ENCODE results near the gene ALDH3B1.

ALDH3B1 gene

GRCh38 chr11:68032003-68032402, 21.9 kb downstream of the ALDH3B1 start:
- no peak for DNase-seq

- DNase-seq, result no peak
These were observed 23.0 kb downstream of the ALDH3B1 start for GRCh38 chr11:68032997-68033707.

DNA sequence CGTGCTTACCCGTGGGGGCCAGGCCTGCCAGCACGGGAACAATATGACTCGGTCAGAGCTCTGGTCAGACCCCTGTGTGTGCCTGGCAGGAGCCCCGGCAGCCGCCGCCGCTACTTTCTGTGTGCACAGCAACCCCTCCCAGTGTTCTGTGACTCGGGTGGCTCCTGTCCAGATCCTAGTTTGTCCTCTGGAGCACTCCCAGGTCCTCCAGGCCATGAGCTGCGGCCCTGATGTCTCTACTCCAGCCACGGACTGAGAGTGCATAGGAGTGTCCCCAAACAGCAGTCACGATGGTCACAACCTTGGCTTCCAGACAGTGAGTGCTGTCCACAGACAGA, 23.6 kb downstream of the ALDH3B1 start:
- no peak for DNase-seq

DNA sequence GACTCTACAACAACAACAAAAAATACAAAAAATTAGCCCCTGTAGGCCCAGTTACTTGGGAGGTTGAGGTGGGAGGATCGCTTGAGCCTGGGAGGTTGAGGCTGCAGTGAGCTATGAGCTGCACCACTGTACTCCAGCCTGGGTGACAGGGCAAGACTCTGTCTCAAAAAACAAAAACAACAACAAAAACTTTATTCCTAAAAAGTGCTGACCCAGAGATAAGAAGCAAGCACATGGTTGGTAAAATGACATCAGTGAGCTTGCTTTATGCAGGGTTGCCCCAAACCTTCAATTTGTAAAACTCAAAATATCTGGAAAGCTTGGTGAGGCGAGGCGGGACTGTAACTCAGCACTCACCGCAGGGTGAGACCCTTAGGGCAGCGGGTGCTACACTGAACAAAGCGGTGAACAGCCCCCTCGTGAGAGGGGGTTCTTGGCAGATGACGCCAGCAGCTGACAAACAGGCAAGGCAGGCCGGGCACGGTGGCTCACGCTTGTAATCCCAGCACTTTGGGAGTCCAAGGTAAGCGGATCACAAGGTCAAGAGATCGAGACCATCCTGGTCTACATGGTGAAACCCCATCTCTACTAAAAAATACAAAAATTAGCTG, 25.2 kb downstream of the ALDH3B1 start:
- no peak for DNase-seq

GRCh38 chr11:68036141-68036716, 26.1 kb downstream of the ALDH3B1 start:
- no peak for DNase-seq

DNA sequence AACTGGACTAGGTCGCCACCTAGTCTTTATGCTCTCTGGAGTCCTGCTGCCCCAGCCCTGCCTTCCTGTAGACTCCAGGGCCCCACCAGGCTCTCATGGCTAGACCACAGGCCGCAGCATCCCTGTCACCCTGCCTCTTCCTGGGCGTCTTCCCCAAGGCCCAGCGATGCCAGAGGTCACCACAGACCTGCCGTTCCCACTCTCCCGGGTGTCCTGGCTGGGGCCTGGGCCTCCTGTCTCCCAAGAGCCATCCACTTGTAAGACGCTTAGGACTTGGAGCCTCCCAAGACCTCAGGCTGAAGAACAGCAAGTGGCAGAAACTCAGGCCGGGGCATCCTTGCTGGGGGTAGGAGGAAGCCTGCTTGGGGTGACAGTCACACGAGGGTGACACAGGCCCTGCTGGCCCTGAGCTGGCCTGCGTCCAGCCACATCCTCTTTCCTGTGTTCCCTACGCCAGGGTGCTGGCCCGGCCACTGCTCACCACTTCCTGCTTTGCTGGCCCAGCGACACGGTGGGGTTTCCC, 26.7 kb downstream of the ALDH3B1 start:
- peak in 1 of 5 donors; percentile 58 for DNase-seq

DNA sequence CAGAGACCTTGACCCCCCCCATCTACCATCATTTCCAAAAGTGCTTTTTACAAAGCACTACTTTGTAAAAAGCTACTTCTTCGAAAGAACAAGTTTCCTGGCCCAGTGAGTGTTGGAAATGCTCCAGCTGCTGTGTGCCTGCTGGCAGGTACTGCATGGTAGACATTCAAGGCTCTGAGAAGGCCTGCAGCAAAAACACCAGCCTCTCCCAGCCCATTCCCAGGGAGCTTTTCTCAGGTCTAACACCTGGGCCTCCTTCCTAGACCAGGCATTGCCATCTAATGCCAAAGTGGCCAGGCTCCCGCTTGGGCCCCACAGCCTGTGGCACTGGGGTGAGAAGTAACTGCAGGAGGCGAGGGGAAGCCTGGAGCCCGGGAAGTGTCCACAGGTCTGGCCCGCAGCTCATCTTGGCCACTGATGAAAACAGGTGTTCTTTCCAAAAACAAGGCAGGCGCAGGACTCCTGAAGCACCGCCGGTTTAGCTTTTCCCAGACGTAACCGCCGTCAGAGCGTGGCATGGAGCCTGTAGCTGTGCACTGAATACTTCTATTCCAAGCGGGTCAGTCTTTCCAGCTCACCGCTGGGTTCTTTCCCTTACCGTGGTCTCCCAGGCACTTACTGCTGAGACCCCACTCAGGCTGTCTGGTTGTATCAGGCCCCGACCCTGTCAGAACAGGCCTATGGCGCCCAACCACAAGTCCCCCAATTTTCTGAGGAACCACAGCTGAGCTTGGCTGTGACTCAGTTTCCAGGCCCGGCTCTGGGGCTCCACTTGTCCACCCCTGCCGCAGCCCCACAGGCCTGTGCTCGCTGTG, 27.5 kb downstream of the ALDH3B1 start:
- no peak for DNase-seq

- DNase-seq, result no peak
These were observed 28.1 kb downstream of the ALDH3B1 start for GRCh38 chr11:68038226-68038717.

DNA sequence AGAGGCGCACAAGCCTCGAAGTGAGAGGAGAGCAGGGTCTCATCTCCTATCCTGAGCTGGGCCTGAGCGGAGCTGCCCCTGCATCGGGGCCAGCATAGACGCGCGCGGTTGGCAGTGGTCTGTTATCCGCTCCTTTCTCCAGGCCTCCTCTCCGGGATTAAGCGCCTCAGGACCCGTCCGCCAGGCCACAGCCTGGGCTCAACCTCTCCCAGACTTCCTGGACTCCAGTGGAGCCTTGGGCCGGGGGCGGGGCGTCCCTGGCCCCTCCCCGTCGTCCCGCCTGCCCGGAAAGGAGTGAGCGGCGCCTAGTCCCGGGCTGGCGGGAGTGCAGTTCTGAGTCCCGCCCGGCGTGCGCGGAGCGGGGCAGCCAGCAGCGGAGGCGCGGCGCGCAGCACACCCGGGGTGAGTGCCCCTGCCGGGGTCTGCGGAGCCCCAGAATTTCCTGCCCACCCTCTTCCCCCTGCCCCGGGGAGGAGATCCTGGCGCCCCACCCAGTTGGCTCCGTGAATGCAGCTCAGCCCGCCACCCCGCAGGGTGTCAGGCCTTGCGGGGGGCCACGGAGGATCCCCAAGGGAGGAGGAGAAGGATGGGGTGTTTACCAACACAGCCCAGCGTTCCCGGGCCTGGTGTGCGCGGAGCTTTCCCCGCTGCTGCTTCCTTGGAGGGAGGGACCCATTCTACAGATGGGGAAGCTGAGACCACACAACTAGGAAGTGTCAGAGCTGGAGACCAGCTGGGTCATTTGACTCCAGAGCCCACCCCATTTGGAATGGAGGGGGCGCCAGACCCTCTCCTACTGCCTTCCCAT, 28.8 kb downstream of the ALDH3B1 start, which contains the start of gene TCIRG1:
Gene TCIRG1 (plus strand): TSS at position 308 of the 808 bp plus-strand sequence. CDS start 2,247 bp downstream, outside the sequence.
- peak; percentile 37 to 73 (median 45) for DNase-seq

DNA sequence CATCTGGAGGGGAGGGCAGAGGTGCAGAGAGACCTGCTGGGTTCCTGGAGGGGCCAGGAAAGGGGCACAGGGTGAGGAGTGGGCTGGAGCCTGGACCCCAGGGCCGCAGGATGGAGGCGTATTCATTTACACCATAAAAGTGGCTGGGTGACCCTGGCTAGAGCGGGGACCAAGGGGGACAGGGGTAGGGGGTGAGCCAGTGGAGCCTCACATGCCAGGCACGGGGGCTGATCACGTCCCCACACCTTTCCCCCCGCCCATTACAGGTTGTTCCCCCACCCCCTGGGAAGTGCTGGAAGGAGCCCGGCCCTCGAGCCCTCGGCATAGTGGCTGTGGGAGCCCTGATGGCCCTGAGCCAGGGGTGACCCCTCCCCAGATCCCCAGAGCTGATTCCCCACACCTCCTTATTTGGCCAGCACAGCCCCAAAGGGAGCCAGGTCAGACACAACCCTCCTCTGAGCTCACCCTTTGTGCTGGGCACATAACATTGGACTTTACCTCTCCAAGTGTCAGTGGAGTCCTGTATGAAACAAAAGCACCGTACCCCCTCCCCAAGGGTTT, 29.5 kb downstream of the ALDH3B1 start:
- no peak for DNase-seq

DNA sequence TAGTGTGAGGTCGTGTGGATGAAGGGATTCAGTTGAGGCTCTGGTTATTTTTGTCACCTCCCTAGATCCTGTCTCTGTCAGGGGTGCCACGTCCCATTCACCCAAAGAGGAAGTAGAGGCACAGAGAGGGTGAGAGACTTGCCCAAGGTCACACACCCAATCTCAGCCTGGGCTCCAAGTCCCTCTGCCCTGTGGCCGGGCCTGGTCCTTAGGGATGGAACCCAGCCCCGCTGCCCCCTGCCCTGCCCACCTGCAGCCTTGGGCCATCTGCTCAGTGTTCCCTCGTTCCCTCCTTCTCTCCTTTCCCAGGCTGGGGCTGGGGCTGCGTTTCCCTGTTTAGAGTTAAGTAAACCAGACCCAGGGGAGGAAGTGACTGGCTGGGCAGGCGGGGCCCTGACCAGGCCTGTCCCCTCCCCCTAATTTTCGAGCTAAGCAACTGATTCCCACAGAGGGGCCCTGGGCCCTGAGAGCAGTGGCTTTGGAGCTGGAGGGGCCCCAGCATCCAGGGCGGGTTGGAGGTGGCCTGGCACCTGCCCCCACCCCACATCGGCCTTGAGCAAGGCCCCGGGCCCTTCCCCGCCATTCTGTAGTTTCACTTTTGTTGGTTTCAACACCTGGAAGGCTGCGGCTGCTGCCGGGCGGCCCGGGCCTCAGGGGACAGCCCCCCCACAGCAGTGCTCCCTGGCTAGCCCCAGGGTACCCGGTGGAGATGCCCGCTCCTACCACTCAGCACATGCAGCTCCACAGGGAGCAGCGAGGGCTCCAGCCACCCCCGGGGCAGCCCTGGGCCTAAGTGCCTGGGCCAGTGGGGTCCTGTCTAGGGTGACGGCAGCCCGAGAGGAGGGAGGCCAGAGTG, 30.2 kb downstream of the ALDH3B1 start:
- peak in 3 of 5 donors; percentile 29 to 53 (median 36) for DNase-seq

GRCh38 chr11:68040957-68041591, 30.9 kb downstream of the ALDH3B1 start:
- DNase-seq, result no peak

GRCh38 chr11:68041617-68042218, 31.6 kb downstream of the ALDH3B1 start:
- DNase-seq, result no peak

- DNase-seq, result no peak
These were observed 32.3 kb downstream of the ALDH3B1 start for GRCh38 chr11:68042219-68043028.

GRCh38 chr11:68043029-68043348, 32.9 kb downstream of the ALDH3B1 start:
- DNase-seq, result no peak

DNA sequence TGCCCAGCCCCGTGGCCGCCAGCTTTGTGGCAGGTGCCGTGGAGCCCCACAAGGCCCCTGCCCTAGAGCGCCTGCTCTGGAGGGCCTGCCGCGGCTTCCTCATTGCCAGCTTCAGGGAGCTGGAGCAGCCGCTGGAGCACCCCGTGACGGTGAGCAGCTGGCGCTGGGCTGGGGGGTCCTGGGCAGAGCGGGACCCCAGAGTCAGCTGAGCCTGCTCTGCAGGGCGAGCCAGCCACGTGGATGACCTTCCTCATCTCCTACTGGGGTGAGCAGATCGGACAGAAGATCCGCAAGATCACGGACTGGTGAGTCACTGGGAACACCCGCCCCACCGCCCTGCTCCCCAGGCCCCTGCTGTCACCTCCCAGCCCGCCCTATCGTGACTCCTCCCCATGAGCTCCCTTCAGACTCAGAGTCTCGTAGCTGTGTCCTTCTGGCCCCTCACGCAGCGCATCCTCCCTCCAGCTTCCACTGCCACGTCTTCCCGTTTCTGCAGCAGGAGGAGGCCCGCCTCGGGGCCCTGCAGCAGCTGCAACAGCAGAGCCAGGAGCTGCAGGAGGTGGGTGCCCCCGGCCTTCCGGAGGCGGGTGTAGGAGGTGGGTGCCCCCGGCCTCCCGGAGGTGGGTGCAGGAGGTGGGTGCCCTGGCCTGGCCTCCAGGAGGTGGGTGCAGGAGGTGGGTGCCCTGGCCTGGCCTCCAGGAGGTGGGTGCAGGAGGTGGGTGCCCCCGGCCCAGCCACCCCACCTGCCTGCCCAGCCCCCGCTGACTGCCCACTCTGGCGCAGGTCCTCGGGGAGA, 33.4 kb downstream of the ALDH3B1 start:
- no peak for DNase-seq

DNA sequence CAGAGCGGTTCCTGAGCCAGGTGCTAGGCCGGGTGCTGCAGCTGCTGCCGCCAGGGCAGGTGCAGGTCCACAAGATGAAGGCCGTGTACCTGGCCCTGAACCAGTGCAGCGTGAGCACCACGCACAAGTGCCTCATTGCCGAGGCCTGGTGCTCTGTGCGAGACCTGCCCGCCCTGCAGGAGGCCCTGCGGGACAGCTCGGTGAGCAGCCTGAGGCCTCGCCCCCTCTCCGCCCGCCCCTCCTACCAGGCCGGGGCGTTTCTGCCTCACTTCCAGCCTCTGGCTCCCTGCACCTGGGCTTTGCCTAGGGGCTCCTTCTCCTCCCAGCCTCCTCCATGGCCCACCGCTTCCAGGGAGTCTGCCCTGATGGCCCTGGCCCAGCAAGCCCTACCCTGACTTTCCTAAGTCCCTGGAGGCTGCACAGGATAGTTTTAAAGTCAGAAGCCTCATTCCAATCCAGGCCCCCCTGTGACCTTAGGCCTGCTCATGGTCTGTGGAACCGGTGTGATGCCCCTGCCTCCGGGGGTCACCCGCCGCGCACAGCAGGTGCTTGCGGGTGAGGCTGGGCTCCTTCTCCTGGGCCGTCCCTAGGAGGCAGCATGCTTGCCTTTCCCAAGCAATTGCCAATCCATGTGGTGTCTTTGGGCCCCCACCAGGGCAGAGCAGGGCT, 34.2 kb downstream of the ALDH3B1 start:
- DNase-seq, result no peak
